H1 (cell line): Measurements from ENCODE around the gene C6orf136. TPM values are rescaled to one million over a fixed set of nuclear protein-coding genes. Genes with fewer than 3 reads are reported as not detected.

ENCODE experiments used
- CTCF ChIA-PET: fragments of 300-600 bp; sonication (Branson Sonifier 250); formaldehyde crosslinking; loops from one replicate; lab custom pipeline; 2021; ENCODE audit not compliant: partially characterized antibody; lab: Charles Lee
- POLR2A ChIA-PET: fragments of 300-600 bp; sonication (Branson Sonifier 250); formaldehyde crosslinking; loops from one replicate; lab custom pipeline; 2021; ENCODE audit warnings: inconsistent platforms; ENCODE audit not compliant: partially characterized antibody; lab: Charles Lee
- DNase-seq, 2 experiments: peaks; one replicate each; pipeline versions ENCODE4 v3.0.0 to v3.0.0-alpha.2; 2010 to 2022; ENCODE audit warnings: low spot score in 2 of 2, low read depth in 1 of 2, mixed read lengths in 1 of 2
- FAIRE-seq: peaks from 2 replicates; lab custom pipeline; 2011; peaks lifted over from hg19 to GRCh38; lab: Jason Lieb, UNC
- H2AFZ ChIP-seq: 2 replicates; pipeline ENCODE4 v1.8.1; 2012; ENCODE audit warnings: low read length, inconsistent platforms
- H2AK5ac ChIP-seq: 2 replicates; pipeline ENCODE4 v1.6.1; 2013; ENCODE audit warnings: low read depth, low read length
- H2BK120ac ChIP-seq: replicated peaks from 2 replicates; pipeline ENCODE3; 2013; ENCODE audit warnings: low read depth, low read length, inconsistent platforms
- H2BK12ac ChIP-seq: 2 replicates; pipeline ENCODE4 v1.6.1; 2013; ENCODE audit warnings: low read depth, low read length
- H2BK15ac ChIP-seq: 2 replicates; pipeline ENCODE4 v1.6.1; 2013; ENCODE audit warnings: low read length
- H2BK20ac ChIP-seq: 2 replicates; pipeline ENCODE4 v1.6.1; 2013; ENCODE audit warnings: low read length
- H2BK5ac ChIP-seq: 2 replicates; pipeline ENCODE4 v1.6.1; 2013; ENCODE audit warnings: low read depth, low read length
- H3K14ac ChIP-seq: 2 replicates; pipeline ENCODE4 v1.6.1; 2013; ENCODE audit warnings: inconsistent platforms; ENCODE audit not compliant: insufficient read length
- H3K18ac ChIP-seq: 2 replicates; pipeline ENCODE4 v1.6.1; 2013; ENCODE audit warnings: low read length; ENCODE audit errors: extremely low read depth
- H3K23ac ChIP-seq: 2 replicates; pipeline ENCODE4 v1.6.1; 2013; ENCODE audit warnings: inconsistent platforms; ENCODE audit not compliant: insufficient read length
- H3K23me2 ChIP-seq: 2 replicates; pipeline ENCODE4 v1.6.1; 2013; ENCODE audit warnings: low read depth, low read length
- H3K27ac ChIP-seq: 2 replicates; pipeline ENCODE4 v1.6.1; 2011; ENCODE audit warnings: low read depth, low read length, inconsistent platforms
- H3K27me3 ChIP-seq, 4 experiments: replicated peaks in 1 of 4; 1 replicate in 1 of 4; 2 replicates in 3 of 4; pipeline versions ENCODE4 v1.6.1 to v1.8.1; 2011 to 2013; ENCODE audit warnings: low read length in 3 of 4, mild to moderate bottlenecking in 3 of 4, inconsistent platforms in 2 of 4, mixed read lengths in 2 of 4, moderate library complexity in 1 of 4; ENCODE audit not compliant: control insufficient read depth in 3 of 4, insufficient read depth in 3 of 4; ENCODE audit errors: extremely low read depth in 1 of 4
- H3K36me3 ChIP-seq, 4 experiments: 2 replicates each; pipeline versions ENCODE4 v1.6.1 to v1.8.1; 2011 to 2013; ENCODE audit warnings: mild to moderate bottlenecking in 4 of 4, low read length in 3 of 4, moderate library complexity in 2 of 4, control low read depth in 1 of 4, inconsistent platforms in 1 of 4; ENCODE audit not compliant: insufficient read depth in 4 of 4, control insufficient read depth in 2 of 4
- H3K4ac ChIP-seq: replicated peaks from 2 replicates; pipeline ENCODE3; 2013; ENCODE audit warnings: low read length, low read depth, mixed read lengths, inconsistent platforms; ENCODE audit not compliant: insufficient read length
- H3K4me1 ChIP-seq, 4 experiments: replicated peaks in 1 of 4; 1 replicate in 1 of 4; 2 replicates in 3 of 4; pipeline versions ENCODE4 v1.6.1 to v1.8.1; 2011 to 2013; ENCODE audit warnings: low read length in 3 of 4, inconsistent platforms in 2 of 4, mixed read lengths in 1 of 4; ENCODE audit not compliant: insufficient read depth in 4 of 4, control insufficient read depth in 3 of 4
- H3K4me2 ChIP-seq, 2 experiments: 2 replicates each; pipeline versions ENCODE4 v1.6.1 to v1.8.1; 2011 to 2013; ENCODE audit warnings: low read depth in 2 of 2, low read length in 2 of 2, control low read depth in 1 of 2, inconsistent platforms in 1 of 2, mild to moderate bottlenecking in 1 of 2; ENCODE audit not compliant: insufficient read depth in 1 of 2
- H3K4me3 ChIP-seq, 4 experiments: fragments of 200-600, 300-600 bp in 1 of 4; sonication (generic), shearing (Covaris generic), sonication (Bioruptor Twin) in 1 of 4; 2 replicates each; pipeline versions ENCODE4 v1.5.1 to v1.8.1; 2011 to 2016; ENCODE audit warnings: low read length in 4 of 4, low read depth in 3 of 4, control low read depth in 2 of 4, inconsistent platforms in 2 of 4, mild to moderate bottlenecking in 2 of 4, mixed read lengths in 1 of 4, moderate library complexity in 1 of 4; ENCODE audit not compliant: insufficient read depth in 2 of 4; ENCODE audit errors: extremely low read depth in 1 of 4
- H3K56ac ChIP-seq: replicated peaks from 2 replicates; pipeline ENCODE3; 2013; ENCODE audit warnings: low read depth, mild to moderate bottlenecking, mixed read lengths, low read length, inconsistent platforms; ENCODE audit not compliant: insufficient read length
- H3K79me1 ChIP-seq: 2 replicates; pipeline ENCODE4 v1.6.1; 2013; ENCODE audit warnings: low read depth, low read length, control low read depth
- H3K79me2 ChIP-seq, 2 experiments: 2 replicates each; pipeline versions ENCODE4 v1.6.1 to v1.8.1; 2012 to 2013; ENCODE audit warnings: low read length in 2 of 2, mild to moderate bottlenecking in 2 of 2, inconsistent platforms in 1 of 2; ENCODE audit not compliant: insufficient read depth in 2 of 2, control insufficient read depth in 1 of 2
- H3K9ac ChIP-seq, 4 experiments: replicated peaks in 1 of 4; 1 replicate in 1 of 4; 2 replicates in 3 of 4; pipeline versions ENCODE4 v1.6.1 to v1.8.1; 2011 to 2013; ENCODE audit warnings: low read depth in 3 of 4, low read length in 3 of 4, control low read depth in 2 of 4, mild to moderate bottlenecking in 2 of 4, moderate library complexity in 2 of 4, inconsistent platforms in 1 of 4; ENCODE audit errors: extremely low read depth in 1 of 4
- H3K9me3 ChIP-seq, 2 experiments: 2 replicates each; pipeline versions ENCODE4 v1.6.1 to v1.8.1; 2012 to 2013; ENCODE audit warnings: mild to moderate bottlenecking in 2 of 2, moderate library complexity in 2 of 2, control low read depth in 1 of 2, inconsistent platforms in 1 of 2, low read depth in 1 of 2, low read length in 1 of 2, mixed read lengths in 1 of 2; ENCODE audit not compliant: insufficient read depth in 2 of 2
- H4K20me1 ChIP-seq, 2 experiments: replicated peaks in 1 of 2; 2 replicates each; pipeline versions ENCODE3 to v1.8.1; 2011 to 2013; ENCODE audit warnings: inconsistent platforms in 2 of 2, low read length in 2 of 2, mild to moderate bottlenecking in 1 of 2; ENCODE audit not compliant: insufficient read depth in 2 of 2, control insufficient read depth in 1 of 2
- H4K5ac ChIP-seq: 2 replicates; pipeline ENCODE4 v1.6.1; 2013; ENCODE audit warnings: low read length, low read depth, mixed read lengths, inconsistent platforms; ENCODE audit not compliant: insufficient read length
- H4K8ac ChIP-seq: 2 replicates; pipeline ENCODE4 v1.8.0; 2013; ENCODE audit warnings: mild to moderate bottlenecking, moderate library complexity, low read length, inconsistent platforms; ENCODE audit not compliant: insufficient read depth; ENCODE audit errors: extremely low read depth
- H4K91ac ChIP-seq: replicated peaks from 2 replicates; pipeline ENCODE3; 2013; ENCODE audit warnings: low read length, mixed read lengths, inconsistent platforms; ENCODE audit not compliant: insufficient read length
- ATF2 ChIP-seq: IDR thresholded peaks from 2 replicates; pipeline ENCODE4 v1.6.1; 2012; ENCODE audit warnings: low read length, inconsistent platforms
- CBX5 ChIP-seq: fragments of 300-800, 300-1000 bp; sonication (generic); IDR thresholded peaks from 2 replicates; pipeline ENCODE4 v1.7.1; 2016; ENCODE audit warnings: antibody characterized with exemption, low read length, low read depth
- CEBPB ChIP-seq: IDR thresholded peaks from 2 replicates; pipeline ENCODE4 v1.6.1; 2012; ENCODE audit warnings: low read depth, low read length
- CHD1 ChIP-seq: IDR thresholded peaks from 2 replicates; pipeline ENCODE4 v1.6.1; 2012; ENCODE audit warnings: low read depth, low read length, improper control_type of control experiment
- EGR1 ChIP-seq: IDR thresholded peaks from 2 replicates; pipeline ENCODE4 v1.6.1; 2011; ENCODE audit warnings: low read depth, low read length, borderline replicate concordance
- JUND ChIP-seq: IDR thresholded peaks from 2 replicates; pipeline ENCODE4 v1.6.1; 2011; ENCODE audit warnings: mild to moderate bottlenecking, improper control_type of control experiment, low read length
- KDM4A ChIP-seq: IDR thresholded peaks from one replicate; pipeline ENCODE4 v1.7.1; 2012; ENCODE audit warnings: low read depth, mild to moderate bottlenecking, moderate library complexity, low read length, inconsistent platforms; ENCODE audit not compliant: severe bottlenecking
- SP2 ChIP-seq: IDR thresholded peaks from 2 replicates; pipeline ENCODE4 v1.6.1; 2012; ENCODE audit warnings: mild to moderate bottlenecking, low read length, inconsistent platforms
- USF2 ChIP-seq: IDR thresholded peaks from 2 replicates; pipeline ENCODE4 v1.6.1; 2011; ENCODE audit warnings: low read length, improper control_type of control experiment
- ZNF274 ChIP-seq: IDR thresholded peaks from 2 replicates; pipeline ENCODE4 v1.7.0; 2012; ENCODE audit warnings: low read length, borderline replicate concordance; ENCODE audit errors: extremely low read depth
- WGBS, 2 experiments: shearing (Covaris generic) in 1 of 2; methylation state at CpG; one replicate each; pipeline versions ENCODE4 v1.1.6 to v1.1.7; 2013 to 2015; ENCODE audit warnings: low lambda C conversion rate in 2 of 2, mixed read lengths in 2 of 2, inconsistent platforms in 1 of 2, low coverage in 1 of 2, missing lambda C conversion rate in 1 of 2; ENCODE audit not compliant: insufficient replicate concordance in 2 of 2, insufficient coverage in 1 of 2, insufficient read length in 1 of 2; ENCODE audit errors: extremely low coverage in 1 of 2, missing lambda C conversion rate in 1 of 2; 5-methylcytosine and 5-hydroxymethylcytosine counted together
- polyA plus RNA-seq, 7 experiments: library from polyadenylated mRNA; depleted of rRNA in 3 of 7; stranded (reverse) in 5 of 7; unstranded in 2 of 7; fragments of >200 nt in 5 of 7; fragments of 200-250 nt in 2 of 7; gene quantifications; 1 replicate in 5 of 7; 2 replicates in 1 of 7; 4 replicates in 1 of 7; pipeline versions ENCODE4 v1.2.1 to v1.2.3, GENCODE V29; 2011 to 2013; ENCODE audit warnings: missing spikeins in 2 of 7, mixed read lengths in 2 of 7
- total RNA-seq: library from RNA; stranded (reverse); fragmentation: NEBNext Ultra II Directional; extraction: Animal tissue kit (Norgen Biotek cat#: 25700); gene quantifications from 2 replicates; pipeline ENCODE4 v1.2.1, GENCODE V29; 2021
- TF ChIP-seq, protein P1 (sequence below): IDR thresholded peaks from 2 replicates; pipeline ENCODE4 v1.6.1; 2012; ENCODE audit warnings: inconsistent platforms

C6orf136 gene
- total and polyA plus RNA-seq, 2 of the 8 experiments (the other 6 are each of a cell fraction or from before 2014, with no cell fraction given) = 20.8 to 23.1 TPM

- Histone ChIP-seq H3K4me3 (no peak overlapping the region), H3K56ac (no peak overlapping the region), H3K9ac (0 out of 7 replicates have a peak overlapping the region, but pooled peaks of 1 of the 4 experiments have one; percentile 36), H3K27ac (no peak overlapping the region), H2BK20ac (no peak overlapping the region), H2BK120ac (no peak overlapping the region), H4K5ac (no peak overlapping the region), H2BK5ac (no peak overlapping the region), H3K79me2 (peaks cover 3 to 7% of the 10 kb centered on the region in 2 experiments; a peak in 3 of 4 replicates), H3K79me1 (peaks cover 3% of the 10 kb centered on the region), H2BK15ac (no peak overlapping the region), H2BK12ac (no peak overlapping the region), H3K4me1 (peaks cover 0 to 4% (median under 1%) of the 10 kb centered on the region in 4 experiments; a peak in 2 of 7 replicates), H3K23ac (no peak overlapping the region), H4K8ac (no peak overlapping the region), H3K4ac (no peak overlapping the region), H3K14ac (no peak overlapping the region), H4K20me1 (peaks cover 0 to 2% of the 10 kb centered on the region in 2 experiments), H3K27me3 (no peaks in the 10 kb centered on the region), H2AFZ (no peak overlapping the region), H3K4me2 (no peak overlapping the region), H4K91ac (no peak overlapping the region), H3K23me2 (no peaks in the 10 kb centered on the region; the same call in 1 of the 2 replicates), H3K18ac (no peak overlapping the region), H3K36me3 (peaks cover 8 to 19% (median 13%) of the 10 kb centered on the region in 4 experiments), H3K9me3 (no peaks in the 10 kb centered on the region), H2AK5ac (no peak overlapping the region)
- FAIRE-seq = no peak
- CTCF ChIA-PET = interaction anchor here (0.8 to 1.4 kb wide), 4 partner anchors 15 to 96 kb away, joined by 3 to 5 read pairs (median 3); partner anchors contain the start of gene ATAT1
- POLR2A ChIA-PET = interaction anchor here (0.8 to 3.2 kb wide), 12 partner anchors 9 to 62 kb away, joined by 3 to 27 read pairs (median 4); partner anchors contain the start of gene MRPS18B
- DNase-seq = no peak
- WGBS, 2 experiments = 94% methylated on average over 1 of the region's 1 CpG; no CpG with 5 or more reads in 1 of the 2 experiments
- no peak for TF ChIP-seq ZNF274
- no peak for TF ChIP-seq CEBPB
- no peak for TF ChIP-seq SP2
- no peak for TF ChIP-seq EGR1
- TF ChIP-seq CHD1 = no peak
- TF ChIP-seq CBX5 = no peak
- TF ChIP-seq JUND = no peak
- TF ChIP-seq, protein P1, sequence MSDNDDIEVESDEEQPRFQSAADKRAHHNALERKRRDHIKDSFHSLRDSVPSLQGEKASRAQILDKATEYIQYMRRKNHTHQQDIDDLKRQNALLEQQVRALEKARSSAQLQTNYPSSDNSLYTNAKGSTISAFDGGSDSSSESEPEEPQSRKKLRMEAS = no peak
- TF ChIP-seq KDM4A = no peak
- no peak for TF ChIP-seq USF2
- TF ChIP-seq ATF2 = no peak
These were observed 5.9 kb upstream of the C6orf136 start for GRCh38 chr6:30641048-30641447.
